Measurements from ENCODE around the gene FAM184B.

DNA sequence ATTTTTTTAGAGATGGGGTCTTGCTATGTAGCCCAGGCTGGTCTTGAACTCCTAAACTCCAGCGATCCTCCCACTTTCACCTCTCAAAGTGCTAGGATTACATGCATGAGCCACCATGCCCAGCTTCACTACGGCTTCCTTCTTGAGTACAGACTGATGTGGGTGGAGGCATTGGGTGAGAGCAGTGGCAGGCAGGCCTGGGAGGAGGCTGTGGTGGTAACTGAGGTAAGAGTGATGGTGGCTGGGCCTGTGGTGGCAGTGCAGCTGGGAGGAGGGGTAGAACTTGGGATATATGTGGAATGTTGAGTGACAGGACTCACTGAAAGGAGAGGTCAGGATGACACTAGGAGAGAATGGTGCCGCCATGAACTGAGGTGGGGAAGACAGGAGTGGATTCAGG is 86.1 kb downstream of the FAM184B start:
- TF ChIP-seq POLR2A (IDR thresholded peaks at IDR 0.05) (no peak), POLR2AphosphoS5 (IDR thresholded peaks at IDR 0.05) (no peak)

Data from transverse colon (tissue), 3 donors.